Activated T-helper 9 cell treated with anti-CD3 and anti-CD28 coated beads, Interleukin-2, amount 50 U/mL, for 16 hours (primary cell): ENCODE results near the gene TEX48.

Source experiments
- DNase-seq: peaks from one replicate; pipeline ENCODE4 v3.0.0-alpha.2; 2020; ENCODE audit warnings: low read depth

The TEX48 gene

GRCh38 chr9:114621561-114621960, 60.4 kb downstream of the TEX48 start:
- DNase-seq = no peak

DNA sequence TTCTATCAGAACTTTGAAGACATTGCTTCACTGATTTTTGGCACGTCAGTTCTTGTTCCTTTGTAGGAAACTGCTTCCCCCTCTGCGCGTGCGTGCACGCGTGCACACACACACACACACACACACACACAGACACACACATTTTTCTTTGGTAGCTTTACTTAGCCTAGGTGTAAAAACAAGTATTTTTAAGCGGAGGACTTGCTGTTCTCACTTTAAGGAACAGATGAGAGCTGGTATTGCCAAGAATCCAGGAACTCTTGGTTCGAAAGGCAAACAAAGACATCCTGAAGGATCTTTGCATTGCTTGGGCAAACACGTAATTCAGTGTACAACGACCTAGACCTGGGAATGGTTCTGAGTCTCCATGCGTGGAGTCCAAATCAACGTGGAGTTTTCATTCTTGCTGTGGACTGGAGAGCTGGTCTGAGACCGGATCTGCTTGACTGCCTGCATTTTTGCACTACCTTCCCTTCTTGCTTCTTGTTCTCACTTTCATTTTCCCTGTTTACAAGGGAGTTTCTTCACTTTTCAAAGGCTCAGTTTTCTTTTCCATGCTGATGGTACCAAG, 62.7 kb downstream of the TEX48 start:
- no peak for DNase-seq

GRCh38 chr9:114616684-114617520, 65.1 kb downstream of the TEX48 start:
- DNase-seq = no peak
